ENCODE measurements around the gene SKIC2. TPM values are rescaled to one million over a fixed set of nuclear protein-coding genes. Genes with fewer than 3 reads are reported as not detected.

SKIC2 gene
- total and polyA plus RNA-seq, 11 donors, result 24.5 to 51.8 (median 35.1) TPM

DNA sequence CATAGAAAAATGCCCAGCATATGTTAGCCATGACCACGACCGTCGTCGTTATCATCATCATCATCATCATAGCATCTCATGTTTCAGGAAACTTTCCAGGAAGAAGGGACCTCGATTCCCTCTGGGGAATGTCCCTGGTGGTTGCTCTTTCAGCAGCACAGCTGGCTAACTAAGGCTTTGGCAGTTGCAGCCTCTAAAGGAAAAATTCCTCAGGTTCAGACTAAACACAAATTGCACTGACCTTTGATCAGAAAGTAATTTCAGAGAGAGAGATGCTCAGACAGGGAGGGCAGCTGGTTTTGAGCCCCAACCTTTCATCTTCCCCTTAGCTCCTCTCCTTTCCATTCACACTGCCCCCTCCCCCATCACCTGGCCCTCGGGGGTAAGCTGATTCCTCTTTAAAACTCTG is 18.7 kb upstream of the SKIC2 start:
- no peak overlapping the region for H3K27ac ChIP-seq
- peaks cover 0 to 8% (median 0%) of the 10 kb centered on the region in 12 donors for H3K4me1 ChIP-seq
- WGBS, 4 donors, result 12 to 23% (median 15%) methylated on average over 6 of the region's 6 CpGs
- no peak overlapping the region for H3K4me3 ChIP-seq
- peaks cover 0 to 11% (median 0%) of the 10 kb centered on the region in 9 donors for H3K27me3 ChIP-seq
- peaks cover 0 to 10% (median 0%) of the 10 kb centered on the region in 9 donors for H3K36me3 ChIP-seq
- TF ChIP-seq, protein P1, sequence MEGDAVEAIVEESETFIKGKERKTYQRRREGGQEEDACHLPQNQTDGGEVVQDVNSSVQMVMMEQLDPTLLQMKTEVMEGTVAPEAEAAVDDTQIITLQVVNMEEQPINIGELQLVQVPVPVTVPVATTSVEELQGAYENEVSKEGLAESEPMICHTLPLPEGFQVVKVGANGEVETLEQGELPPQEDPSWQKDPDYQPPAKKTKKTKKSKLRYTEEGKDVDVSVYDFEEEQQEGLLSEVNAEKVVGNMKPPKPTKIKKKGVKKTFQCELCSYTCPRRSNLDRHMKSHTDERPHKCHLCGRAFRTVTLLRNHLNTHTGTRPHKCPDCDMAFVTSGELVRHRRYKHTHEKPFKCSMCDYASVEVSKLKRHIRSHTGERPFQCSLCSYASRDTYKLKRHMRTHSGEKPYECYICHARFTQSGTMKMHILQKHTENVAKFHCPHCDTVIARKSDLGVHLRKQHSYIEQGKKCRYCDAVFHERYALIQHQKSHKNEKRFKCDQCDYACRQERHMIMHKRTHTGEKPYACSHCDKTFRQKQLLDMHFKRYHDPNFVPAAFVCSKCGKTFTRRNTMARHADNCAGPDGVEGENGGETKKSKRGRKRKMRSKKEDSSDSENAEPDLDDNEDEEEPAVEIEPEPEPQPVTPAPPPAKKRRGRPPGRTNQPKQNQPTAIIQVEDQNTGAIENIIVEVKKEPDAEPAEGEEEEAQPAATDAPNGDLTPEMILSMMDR (IDR thresholded peaks at IDR 0.05), result no peak
- TF ChIP-seq POLR2A (IDR thresholded peaks at IDR 0.05), result no peak
- H3K9me3 ChIP-seq, result no peaks in the 10 kb centered on the region
- intact Hi-C loops (cut with DNase I), result no loop called here
- ATAC-seq, result no peak
- no peak for DNase-seq

DNA sequence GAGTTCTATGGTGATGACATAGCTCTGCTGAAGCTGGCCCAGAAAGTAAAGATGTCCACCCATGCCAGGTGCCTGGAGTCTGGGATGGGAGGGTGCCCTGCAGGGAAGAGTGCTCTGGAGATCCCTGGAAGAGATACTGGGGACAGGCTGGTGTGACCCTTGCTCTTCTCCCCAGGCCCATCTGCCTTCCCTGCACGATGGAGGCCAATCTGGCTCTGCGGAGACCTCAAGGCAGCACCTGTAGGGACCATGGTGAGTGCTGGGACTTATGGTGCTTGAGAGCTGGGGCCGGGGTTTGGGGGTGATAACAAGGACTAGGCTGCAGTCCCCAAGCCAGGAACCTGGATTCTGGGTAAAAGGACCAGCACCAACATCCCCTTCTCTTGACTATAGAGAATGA is 15.2 kb upstream of the SKIC2 start:
- 78 to 86% (median 80%) methylated on average over 3 of the region's 3 CpGs for WGBS, 4 donors
- intact Hi-C loops (cut with DNase I), result no loop called here
- ATAC-seq (no peak), DNase-seq (no peak)
- Histone ChIP-seq H3K4me1 (peaks cover 0 to 17% (median 0%) of the 10 kb centered on the region in 12 donors), H3K4me3 (no peak overlapping the region), H3K27me3 (peaks cover 0 to 11% (median 0%) of the 10 kb centered on the region in 9 donors), H3K27ac (no peak overlapping the region), H3K36me3 (peaks cover 0 to 10% (median 0%) of the 10 kb centered on the region in 9 donors), H3K9me3 (no peaks in the 10 kb centered on the region)
- no peak for TF ChIP-seq POLR2A (IDR thresholded peaks at IDR 0.05)
- TF ChIP-seq, protein P1 (IDR thresholded peaks at IDR 0.05), result no peak

DNA sequence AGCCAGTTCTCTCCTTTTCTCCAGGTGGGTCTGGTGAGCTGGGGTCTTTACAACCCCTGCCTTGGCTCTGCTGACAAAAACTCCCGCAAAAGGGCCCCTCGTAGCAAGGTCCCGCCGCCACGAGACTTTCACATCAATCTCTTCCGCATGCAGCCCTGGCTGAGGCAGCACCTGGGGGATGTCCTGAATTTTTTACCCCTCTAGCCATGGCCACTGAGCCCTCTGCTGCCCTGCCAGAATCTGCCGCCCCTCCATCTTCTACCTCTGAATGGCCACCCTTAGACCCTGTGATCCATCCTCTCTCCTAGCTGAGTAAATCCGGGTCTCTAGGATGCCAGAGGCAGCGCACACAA is 13.8 kb upstream of the SKIC2 start:
- H3K9me3 ChIP-seq, result no peaks in the 10 kb centered on the region
- H3K27ac ChIP-seq, result peak overlapping the region; percentile 18 to 86 (median 61)
- intact Hi-C loops (cut with DNase I), result loop anchor here in 1 of 10 donors (5.0 kb wide), 1 partner anchor 38 kb away; no protein-coding TSS in a partner anchor
- no peak for DNase-seq
- ATAC-seq, result no peak
- peaks cover 0 to 11% (median 0%) of the 10 kb centered on the region in 9 donors for H3K27me3 ChIP-seq
- TF ChIP-seq, protein P1 (IDR thresholded peaks at IDR 0.05), result no peak
- no peak for TF ChIP-seq POLR2A (IDR thresholded peaks at IDR 0.05)
- peak overlapping the region in 5 of 12 donors; percentile 27 to 50 (median 46) for H3K4me3 ChIP-seq
- 80 to 82% (median 80%) methylated on average over 8 to 9 of the region's 9 CpGs for WGBS, 4 donors
- H3K4me1 ChIP-seq, result peaks cover 0 to 17% (median 0%) of the 10 kb centered on the region in 12 donors
- peaks cover 0 to 2% (median 0%) of the 10 kb centered on the region in 9 donors for H3K36me3 ChIP-seq

DNA sequence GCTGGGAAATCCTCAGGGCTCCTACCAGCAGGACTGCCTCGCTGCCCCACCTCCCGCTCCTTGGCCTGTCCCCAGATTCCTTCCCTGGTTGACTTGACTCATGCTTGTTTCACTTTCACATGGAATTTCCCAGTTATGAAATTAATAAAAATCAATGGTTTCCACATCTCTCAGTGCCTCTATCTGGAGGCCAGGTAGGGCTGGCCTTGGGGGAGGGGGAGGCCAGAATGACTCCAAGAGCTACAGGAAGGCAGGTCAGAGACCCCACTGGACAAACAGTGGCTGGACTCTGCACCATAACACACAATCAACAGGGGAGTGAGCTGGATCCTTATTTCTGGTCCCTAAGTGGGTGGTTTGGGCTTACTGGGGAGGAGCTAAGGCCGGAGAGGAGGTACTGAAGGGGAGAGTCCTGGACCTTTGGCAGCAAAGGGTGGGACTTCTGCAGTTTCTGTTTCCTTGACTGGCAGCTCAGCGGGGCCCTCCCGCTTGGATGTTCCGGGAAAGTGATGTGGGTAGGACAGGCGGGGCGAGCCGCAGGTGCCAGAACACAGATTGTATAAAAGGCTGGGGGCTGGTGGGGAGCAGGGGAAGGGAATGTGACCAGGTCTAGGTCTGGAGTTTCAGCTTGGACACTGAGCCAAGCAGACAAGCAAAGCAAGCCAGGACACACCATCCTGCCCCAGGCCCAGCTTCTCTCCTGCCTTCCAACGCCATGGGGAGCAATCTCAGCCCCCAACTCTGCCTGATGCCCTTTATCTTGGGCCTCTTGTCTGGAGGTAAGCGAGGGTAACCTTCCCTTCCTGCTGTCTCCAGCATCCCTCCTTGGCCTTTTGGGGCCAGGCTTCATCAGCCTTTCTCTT is 13.2 kb upstream of the SKIC2 start, which contains the start of gene CFB:
TSS of gene CFB (plus strand) at position 589 of the 863 bp plus-strand sequence. CDS start at position 716, 127 bp downstream.
- no peaks in the 10 kb centered on the region for H3K9me3 ChIP-seq
- H3K36me3 ChIP-seq, result peaks cover 0 to 4% (median 0%) of the 10 kb centered on the region in 9 donors
- peak within 1 kb of the TSS in 8 of 12 donors; percentile 3 to 50 (median 34) for H3K4me3 ChIP-seq
- 38 to 52% (median 45%) methylated on average over 10 to 11 of the region's 11 CpGs for WGBS, 4 donors
- ATAC-seq (peak; percentile 78 to 91 (median 82)), DNase-seq (peak in 4 of 5 donors; percentile 60 to 78 (median 68))
- TF ChIP-seq, protein P1 (IDR thresholded peaks at IDR 0.05), result no peak
- no peak for TF ChIP-seq POLR2A (IDR thresholded peaks at IDR 0.05)
- H3K27ac ChIP-seq, result peak within 1 kb of the TSS; percentile 18 to 86 (median 61)
- peaks cover 0 to 11% (median 0%) of the 10 kb centered on the region in 9 donors for H3K27me3 ChIP-seq
- H3K4me1 ChIP-seq, result peaks cover 0 to 17% (median 0%) of the 10 kb centered on the region in 12 donors
- intact Hi-C loops (cut with DNase I), result loop anchor here in 1 of 10 donors (5.0 kb wide), 1 partner anchor 38 kb away; no protein-coding TSS in a partner anchor
